ENCODE results near the gene SFXN3. TPM values are rescaled to one million over a fixed set of nuclear protein-coding genes. Genes with fewer than 3 reads are reported as not detected.

The SFXN3 gene
- polyA plus RNA-seq, 1 experiment, result 77.8 TPM

DNA sequence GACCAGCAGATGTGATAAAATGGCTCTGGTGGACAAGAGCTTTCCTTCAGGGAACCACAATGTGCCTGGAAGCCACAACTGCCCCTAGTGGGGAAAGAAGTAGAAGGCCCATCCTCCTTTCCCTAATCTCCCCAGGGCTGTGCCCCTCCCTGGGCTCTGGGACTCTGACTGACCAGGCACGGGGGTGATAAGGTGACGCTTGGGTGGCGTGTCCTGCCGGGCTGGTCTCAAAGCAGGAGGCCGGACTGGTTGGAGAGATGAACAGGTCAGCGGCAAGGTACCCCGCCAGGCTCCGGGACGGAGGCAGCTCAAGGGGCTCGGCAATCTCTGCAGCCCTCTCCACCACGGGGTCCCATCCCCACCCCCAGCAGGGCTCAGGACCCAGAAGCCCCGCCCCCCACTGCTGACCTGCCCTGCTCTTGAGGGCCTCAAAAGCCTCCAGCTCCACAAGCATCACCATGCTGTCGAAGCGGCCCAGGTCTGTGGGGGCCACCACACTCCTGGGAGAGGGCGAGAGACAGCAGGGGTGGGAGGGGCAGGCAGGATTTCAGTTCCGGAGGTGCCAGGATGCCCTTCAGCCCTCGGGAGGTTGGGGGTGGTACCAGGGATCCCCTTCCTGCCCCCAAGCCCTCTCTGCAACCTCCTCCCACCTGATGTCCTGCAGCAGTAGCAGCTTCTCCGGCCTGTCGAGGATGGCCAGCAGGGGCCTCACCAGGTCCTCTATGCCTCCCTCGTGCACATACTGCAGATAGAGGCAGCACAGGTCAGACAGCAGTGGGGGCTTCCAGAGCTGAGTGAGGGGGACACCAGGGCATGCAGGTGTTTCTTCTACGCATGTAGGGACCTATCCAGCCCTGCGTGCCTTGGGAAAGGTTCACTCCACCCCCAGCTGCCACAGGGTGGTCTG lies 19.3 kb upstream of the SFXN3 start:
- Histone ChIP-seq H3K4me3 (ENCODE audit: low read depth, low read length) (no peak overlapping the region), H3K9me3 (ENCODE audit: control insufficient read depth, insufficient read depth, low read length) (no peaks in the 10 kb centered on the region; the same call in 1 of the 2 replicates), H3K27me3 (ENCODE audit: control insufficient read depth, insufficient read depth, low read length) (no peaks in the 10 kb centered on the region), H3K27ac (ENCODE audit: low read depth, low read length) (no peak overlapping the region)
- ChIA-PET CTCF (interaction anchor here (0.7 to 2.6 kb wide), 10 partner anchors 9 to 58 kb away, joined by 3 to 16 read pairs (median 4); partner anchors contain the start of gene LZTS2), POLR2A (no interaction called here)
- TF ChIP-seq, protein P1, sequence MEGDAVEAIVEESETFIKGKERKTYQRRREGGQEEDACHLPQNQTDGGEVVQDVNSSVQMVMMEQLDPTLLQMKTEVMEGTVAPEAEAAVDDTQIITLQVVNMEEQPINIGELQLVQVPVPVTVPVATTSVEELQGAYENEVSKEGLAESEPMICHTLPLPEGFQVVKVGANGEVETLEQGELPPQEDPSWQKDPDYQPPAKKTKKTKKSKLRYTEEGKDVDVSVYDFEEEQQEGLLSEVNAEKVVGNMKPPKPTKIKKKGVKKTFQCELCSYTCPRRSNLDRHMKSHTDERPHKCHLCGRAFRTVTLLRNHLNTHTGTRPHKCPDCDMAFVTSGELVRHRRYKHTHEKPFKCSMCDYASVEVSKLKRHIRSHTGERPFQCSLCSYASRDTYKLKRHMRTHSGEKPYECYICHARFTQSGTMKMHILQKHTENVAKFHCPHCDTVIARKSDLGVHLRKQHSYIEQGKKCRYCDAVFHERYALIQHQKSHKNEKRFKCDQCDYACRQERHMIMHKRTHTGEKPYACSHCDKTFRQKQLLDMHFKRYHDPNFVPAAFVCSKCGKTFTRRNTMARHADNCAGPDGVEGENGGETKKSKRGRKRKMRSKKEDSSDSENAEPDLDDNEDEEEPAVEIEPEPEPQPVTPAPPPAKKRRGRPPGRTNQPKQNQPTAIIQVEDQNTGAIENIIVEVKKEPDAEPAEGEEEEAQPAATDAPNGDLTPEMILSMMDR (IDR thresholded peaks at IDR 0.05; ENCODE audit: low read depth, low read length), result peak; percentile 60
- DNase-seq (ENCODE audit: low read depth, low spot score), result no peak

GRCh38 chr10:101012525-101013364 lies 18.3 kb upstream of the SFXN3 start:
- TF ChIP-seq, protein P1 (IDR thresholded peaks at IDR 0.05; ENCODE audit: low read depth, low read length), result peak; percentile 79
- Histone ChIP-seq H3K4me3 (ENCODE audit: low read depth, low read length) (no peak overlapping the region), H3K27ac (ENCODE audit: low read depth, low read length) (peak overlapping the region; percentile 75), H3K27me3 (ENCODE audit: control insufficient read depth, insufficient read depth, low read length) (no peaks in the 10 kb centered on the region), H3K9me3 (ENCODE audit: control insufficient read depth, insufficient read depth, low read length) (no peaks in the 10 kb centered on the region; the same call in 1 of the 2 replicates)
- ChIA-PET CTCF (interaction anchor here (0.7 to 2.3 kb wide), 4 partner anchors 10 to 57 kb away, joined by 3 to 16 read pairs (median 6); partner anchors contain the start of gene LZTS2), POLR2A (no interaction called here)
- DNase-seq (ENCODE audit: low read depth, low spot score), result peak; percentile 79

DNA sequence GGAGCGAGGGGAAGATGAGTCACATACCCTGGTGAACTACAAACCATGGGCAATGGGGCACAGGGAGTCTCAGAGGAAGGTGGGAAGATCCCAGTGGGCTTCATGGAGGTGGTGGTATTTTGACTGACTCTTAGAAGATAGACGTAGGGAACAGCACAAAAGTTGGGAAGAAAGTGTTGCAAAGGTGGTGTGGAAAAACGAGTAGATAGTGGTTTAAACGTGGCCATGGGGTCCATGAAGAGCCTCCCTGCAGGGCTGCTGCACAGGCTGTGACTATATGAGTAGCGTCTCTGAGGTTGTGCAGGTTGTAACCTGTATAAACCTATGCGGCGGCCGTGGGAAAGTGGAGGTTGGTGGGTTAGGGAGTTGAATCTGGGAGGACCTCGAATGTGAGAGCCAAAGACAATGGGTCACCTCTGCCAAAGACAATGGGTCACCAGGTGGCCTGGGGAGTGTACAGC lies 17.6 kb upstream of the SFXN3 start:
- CTCF ChIA-PET, result interaction anchor here (0.6 to 6.6 kb wide), 16 partner anchors 10 to 134 kb away, joined by 3 to 271 read pairs (median 6); partner anchors contain the start of genes LZTS2, MRPL43, PDZD7 and SFXN3
- TF ChIP-seq, protein P1 (IDR thresholded peaks at IDR 0.05; ENCODE audit: low read depth, low read length), result no peak
- Histone ChIP-seq H3K27me3 (ENCODE audit: control insufficient read depth, insufficient read depth, low read length) (no peaks in the 10 kb centered on the region), H3K4me3 (ENCODE audit: low read depth, low read length) (no peak overlapping the region), H3K9me3 (ENCODE audit: control insufficient read depth, insufficient read depth, low read length) (no peaks in the 10 kb centered on the region; the same call in 1 of the 2 replicates), H3K27ac (ENCODE audit: low read depth, low read length) (peak overlapping the region; percentile 75)
- POLR2A ChIA-PET, result no interaction called here
- no peak for DNase-seq (ENCODE audit: low read depth, low spot score)

DNA sequence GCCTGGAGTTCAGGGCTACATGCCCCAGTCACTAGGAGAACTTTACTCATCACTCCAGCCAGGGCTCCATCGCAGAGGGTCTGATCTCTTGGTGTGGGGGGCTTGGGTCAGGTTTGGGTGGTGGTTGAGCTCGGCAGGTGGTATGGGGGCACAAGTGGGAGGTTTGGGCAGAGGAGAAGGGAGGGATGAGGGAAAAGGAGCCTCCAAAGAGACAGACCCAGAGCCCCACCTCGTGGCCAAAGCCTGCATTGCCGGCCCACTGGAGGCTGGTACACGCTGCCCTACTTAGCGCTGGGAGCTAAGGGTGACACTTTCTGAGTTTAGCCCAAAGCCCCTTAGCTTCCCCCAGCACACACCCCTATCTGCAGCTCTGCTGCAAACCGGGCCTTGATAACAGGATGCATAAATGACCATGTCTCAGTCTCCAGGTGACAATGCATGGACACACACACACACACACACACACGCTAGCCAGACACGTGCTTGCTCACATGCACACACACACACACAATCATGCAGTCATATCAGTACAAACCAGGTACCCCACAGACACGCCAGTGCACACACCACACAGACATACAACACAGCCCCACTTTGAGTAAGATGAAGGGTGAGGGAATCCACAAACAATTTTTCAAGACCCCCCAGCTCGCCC lies 16.7 kb upstream of the SFXN3 start:
- no peak overlapping the region for H3K4me3 ChIP-seq (ENCODE audit: low read depth, low read length)
- no peaks in the 10 kb centered on the region for H3K27me3 ChIP-seq (ENCODE audit: control insufficient read depth, insufficient read depth, low read length)
- TF ChIP-seq, protein P1 (IDR thresholded peaks at IDR 0.05; ENCODE audit: low read depth, low read length), result peak; percentile 97
- no peak for DNase-seq (ENCODE audit: low read depth, low spot score)
- no peaks in the 10 kb centered on the region for H3K9me3 ChIP-seq (ENCODE audit: control insufficient read depth, insufficient read depth, low read length)
- H3K27ac ChIP-seq (ENCODE audit: low read depth, low read length), result peak overlapping the region; percentile 39
- CTCF ChIA-PET, result interaction anchor here (0.6 to 6.6 kb wide), 33 partner anchors 9 to 580 kb away, joined by 3 to 271 read pairs (median 5); partner anchors contain the start of genes KAZALD1, LZTS2, MRPL43 and PDZD7
- POLR2A ChIA-PET, result interaction anchor here (0.6 to 2.2 kb wide), 5 partner anchors 13 to 125 kb away, joined by 3 to 9 read pairs (median 4); partner anchors contain the start of gene LZTS2
